CD4-positive, alpha-beta T cell treated with Interleukin-2 at 100 ng/mL for 4 hours (primary cell): ENCODE results near the gene HIP1R.
A peak's percentile ranks its signal among the peaks of the same experiment; 100 is the strongest.

Experiments used
- DNase-seq: peaks from one replicate; pipeline ENCODE4 v3.0.0-alpha.2; 2020; ENCODE audit warnings: low spot score

The HIP1R gene

DNA sequence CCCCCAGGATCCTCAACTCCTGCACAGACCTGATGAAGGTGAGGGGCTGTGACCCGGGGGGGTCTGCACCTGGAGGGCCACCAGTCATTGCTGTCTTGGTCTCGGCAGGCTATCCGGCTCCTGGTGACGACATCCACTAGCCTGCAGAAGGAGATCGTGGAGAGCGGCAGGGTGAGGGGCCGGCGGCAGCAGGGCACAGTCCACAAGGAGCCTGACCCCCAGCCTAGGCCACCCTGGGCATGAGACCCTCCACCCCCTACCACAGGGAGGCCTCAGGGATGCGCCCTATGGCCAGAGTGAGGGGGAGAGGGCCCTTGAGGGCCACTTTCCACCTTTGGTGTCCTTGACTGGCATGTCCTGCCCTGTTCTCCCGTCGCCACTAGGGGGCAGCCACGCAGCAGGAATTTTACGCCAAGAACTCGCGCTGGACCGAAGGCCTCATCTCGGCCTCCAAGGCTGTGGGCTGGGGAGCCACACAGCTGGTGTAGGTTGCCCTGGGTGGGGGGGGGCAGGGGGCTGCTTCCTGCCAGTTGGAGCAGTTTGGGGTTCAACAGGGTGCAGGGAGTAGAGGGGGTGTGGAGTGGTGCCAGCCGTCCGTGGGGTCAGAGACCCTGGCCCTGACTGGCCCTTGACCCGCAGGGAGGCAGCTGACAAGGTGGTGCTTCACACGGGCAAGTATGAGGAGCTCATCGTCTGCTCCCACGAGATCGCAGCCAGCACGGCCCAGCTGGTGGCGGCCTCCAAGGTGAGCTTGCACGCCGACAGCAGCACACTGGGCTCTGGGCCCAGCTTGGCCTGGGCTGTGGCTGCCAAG is 25.0 kb downstream of the HIP1R start:
- DNase-seq, result peak; percentile 83

- no peak for DNase-seq
These were observed 25.8 kb downstream of the HIP1R start for GRCh38 chr12:122860854-122861586.

DNA sequence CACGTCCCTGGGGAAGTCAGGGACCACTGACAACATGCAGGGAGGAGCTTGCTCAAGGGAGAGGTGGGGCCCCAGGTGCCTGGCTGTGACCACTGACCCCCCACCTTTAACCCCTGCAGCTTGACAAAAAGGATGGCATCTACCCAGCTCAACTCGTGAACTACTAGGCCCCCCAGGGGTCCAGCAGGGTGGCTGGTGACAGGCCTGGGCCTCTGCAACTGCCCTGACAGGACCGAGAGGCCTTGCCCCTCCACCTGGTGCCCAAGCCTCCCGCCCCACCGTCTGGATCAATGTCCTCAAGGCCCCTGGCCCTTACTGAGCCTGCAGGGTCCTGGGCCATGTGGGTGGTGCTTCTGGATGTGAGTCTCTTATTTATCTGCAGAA is 26.3 kb downstream of the HIP1R start:
- DNase-seq, result no peak

GRCh38 chr12:122862110-122862634 is 26.9 kb downstream of the HIP1R start:
- DNase-seq, result no peak

GRCh38 chr12:122862872-122863701 is 27.8 kb downstream of the HIP1R start:
- no peak for DNase-seq

DNA sequence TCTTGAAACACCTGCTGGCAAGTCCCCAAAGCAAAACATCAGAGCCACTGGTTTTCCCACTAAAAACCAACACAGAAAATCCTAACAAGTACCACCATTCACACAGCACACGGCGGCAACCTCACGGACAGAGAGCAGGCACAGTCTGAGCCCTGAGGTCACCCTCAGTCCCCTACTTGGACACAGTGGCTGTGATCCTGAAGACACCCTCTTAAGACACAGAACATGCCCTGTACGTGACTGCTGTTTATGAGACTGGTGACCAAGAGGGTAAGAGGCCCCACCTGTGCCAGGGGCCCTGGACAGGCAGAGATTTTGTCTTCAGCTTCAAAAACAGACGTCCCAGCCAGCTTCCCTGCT is 29.6 kb downstream of the HIP1R start:
- no peak for DNase-seq

DNA sequence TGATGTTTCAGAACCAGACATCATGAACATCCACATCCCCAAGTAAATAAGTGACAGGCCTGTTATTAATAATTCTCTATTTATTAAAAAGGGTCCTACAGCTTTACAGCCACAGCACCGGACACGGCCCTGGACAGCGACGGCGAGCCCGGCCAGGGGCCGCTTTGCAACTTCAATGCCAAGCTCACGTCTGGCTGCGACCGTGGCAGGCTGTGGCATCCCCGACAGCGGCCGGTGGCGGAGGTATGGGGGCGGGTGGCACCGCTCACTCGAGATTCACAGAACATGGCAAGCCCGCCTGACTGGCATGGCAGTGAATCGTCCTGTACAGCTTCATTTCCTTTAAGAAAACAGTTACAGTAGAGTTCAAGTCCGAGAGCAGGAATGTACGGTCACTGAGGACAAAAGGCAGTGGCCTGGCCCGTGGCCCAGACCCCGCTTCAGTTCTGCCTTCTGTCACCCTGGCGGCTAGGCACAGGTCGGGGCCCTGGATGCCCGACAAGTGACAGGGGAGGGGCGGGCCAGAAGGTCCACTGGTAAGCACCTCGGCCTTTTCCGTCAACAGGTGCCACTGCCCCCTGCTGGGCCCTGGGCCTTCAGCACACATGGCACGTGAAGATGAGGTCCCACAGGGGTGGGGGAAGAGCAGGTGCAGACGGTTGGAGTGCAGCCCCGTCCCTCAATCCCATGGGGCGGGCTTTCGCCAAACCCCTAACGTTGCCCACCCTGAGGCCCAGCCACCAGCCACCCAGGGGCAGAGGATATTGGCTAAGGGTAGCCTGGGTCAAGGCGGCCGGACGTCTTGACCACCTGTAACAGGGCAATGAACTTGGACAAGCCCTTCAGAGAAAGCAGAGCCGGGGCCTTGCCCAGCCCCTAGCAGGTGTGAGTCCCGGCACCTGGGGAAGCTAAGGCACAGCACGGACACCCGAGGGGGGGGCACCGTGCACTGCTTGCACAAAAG is 30.3 kb downstream of the HIP1R start:
- DNase-seq, result no peak

GRCh38 chr12:122866379-122866778 is 31.1 kb downstream of the HIP1R start:
- no peak for DNase-seq

GRCh38 chr12:122866950-122867607 is 31.8 kb downstream of the HIP1R start:
- no peak for DNase-seq

- DNase-seq, result no peak
These were observed 32.6 kb downstream of the HIP1R start for GRCh38 chr12:122867691-122868461.

DNA sequence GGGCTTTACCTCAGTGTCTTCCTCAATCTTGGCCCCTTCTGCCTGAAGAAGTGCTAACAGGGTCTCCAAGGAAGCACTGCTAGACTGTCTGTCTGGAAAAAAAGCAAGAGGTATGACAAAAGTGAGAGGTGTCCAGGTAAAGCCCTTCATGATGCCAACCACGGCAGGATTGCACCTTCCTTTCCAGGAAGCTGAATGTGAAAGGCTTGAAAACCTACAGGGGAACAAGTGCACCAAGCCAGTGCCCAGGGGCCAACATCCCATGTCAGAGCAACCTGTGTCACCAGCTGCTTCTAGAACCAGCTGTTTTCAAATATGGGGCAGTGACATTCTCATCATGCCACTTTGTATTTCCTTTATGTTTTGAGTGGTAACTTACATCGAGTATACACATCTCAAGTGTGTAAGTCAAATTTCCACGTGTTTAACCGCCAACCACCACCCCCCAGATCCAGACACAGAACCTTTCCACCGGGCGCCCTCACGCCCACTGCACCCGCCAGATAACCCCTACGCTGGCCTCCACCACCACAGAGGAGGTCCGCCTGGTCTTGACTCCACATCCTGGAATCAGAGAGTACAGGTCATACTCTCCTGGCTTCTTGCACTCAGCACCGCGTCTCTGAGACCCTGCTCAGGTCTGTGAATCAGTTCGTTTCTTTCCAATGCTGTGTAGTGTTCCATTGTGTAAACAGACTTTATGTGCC is 33.4 kb downstream of the HIP1R start:
- DNase-seq, result no peak

DNA sequence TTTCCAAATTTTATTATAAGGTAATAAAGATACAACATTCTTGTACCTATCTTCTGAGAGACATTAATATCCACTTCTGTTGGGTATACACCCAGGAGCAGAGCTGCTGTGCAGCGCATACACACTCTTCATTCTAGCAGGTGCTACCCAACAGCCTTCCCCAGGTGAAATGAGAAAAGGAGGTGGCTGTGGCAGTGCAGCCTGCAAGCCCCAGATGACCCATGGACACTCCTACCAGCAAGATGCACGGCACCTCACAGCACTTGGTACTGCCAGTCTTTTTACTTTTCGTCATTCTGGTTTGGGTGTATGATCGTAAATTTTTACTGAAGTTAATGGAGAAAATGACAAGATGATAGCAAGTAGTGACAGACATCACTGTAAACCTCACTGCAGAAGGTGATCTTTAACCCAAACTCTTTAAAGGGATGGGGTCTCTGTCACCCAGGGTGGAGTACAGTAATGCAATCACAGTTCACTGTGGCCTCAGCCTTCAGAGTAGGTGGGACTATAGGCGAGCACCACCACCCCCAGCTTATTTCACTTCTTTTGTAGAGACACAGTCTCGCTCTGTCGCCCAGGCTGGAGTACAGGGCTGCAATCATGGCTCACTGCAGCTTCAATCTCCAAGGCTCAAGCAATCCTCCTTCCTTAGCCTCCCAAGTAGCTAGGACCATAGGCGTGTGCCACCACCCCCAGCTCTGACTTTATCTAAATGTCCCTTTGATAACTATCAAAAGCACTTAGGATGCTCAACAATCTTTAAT is 34.1 kb downstream of the HIP1R start:
- DNase-seq, result no peak

DNA sequence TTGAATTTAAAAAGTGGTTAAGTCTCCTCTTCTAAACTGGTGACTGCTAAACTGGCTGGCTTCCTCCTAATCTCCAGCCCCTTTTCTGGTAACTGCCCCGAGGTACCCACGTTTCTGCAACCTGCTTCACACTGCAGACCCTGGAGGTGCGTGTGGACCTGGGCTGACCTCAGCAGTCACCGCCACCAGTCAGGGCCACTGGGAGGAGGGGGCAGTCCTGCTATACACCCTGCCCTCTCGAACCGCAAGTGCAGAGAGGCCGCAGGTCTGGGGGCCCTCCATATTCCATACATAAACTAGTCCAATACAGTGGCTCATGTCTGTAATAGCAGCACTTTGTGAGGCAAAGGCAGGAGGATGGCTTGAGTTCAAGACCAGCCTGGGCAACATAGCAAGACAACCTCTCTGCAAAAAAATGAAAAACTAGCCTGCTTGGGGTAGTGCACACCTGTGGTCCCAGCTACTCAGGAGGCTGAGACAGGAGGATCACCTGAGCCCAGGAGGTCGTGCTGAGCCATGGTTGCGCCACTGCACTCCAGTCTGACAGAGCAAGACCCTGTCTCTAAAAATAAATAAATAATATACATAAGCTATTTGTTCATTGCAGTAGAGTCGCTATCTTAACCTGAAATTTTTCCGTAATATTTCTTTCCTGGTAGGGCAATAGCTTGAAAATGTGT is 35.0 kb downstream of the HIP1R start:
- no peak for DNase-seq

GRCh38 chr12:122870867-122871664 is 35.8 kb downstream of the HIP1R start:
- DNase-seq, result no peak

GRCh38 chr12:122871851-122872780 is 36.9 kb downstream of the HIP1R start:
- peak; percentile 39 for DNase-seq

- DNase-seq, result no peak
These were observed 37.6 kb downstream of the HIP1R start for GRCh38 chr12:122872815-122873361.
